Medulla oblongata (tissue), 1 donor: Measurements from ENCODE around the gene XIRP2.
A peak's percentile ranks its signal among the peaks of the same experiment; 100 is the strongest.
"Not testable (repeated sequence)": the region's sequence is repeated elsewhere in the genome, so short reads cannot be mapped to it uniquely, and the experiment has no call there.

Source experiments
- DNase-seq: peaks from one replicate; pipeline ENCODE4 v3.0.0-alpha.2; 2015; ENCODE audit errors: extremely low spot score

XIRP2 gene

DNA sequence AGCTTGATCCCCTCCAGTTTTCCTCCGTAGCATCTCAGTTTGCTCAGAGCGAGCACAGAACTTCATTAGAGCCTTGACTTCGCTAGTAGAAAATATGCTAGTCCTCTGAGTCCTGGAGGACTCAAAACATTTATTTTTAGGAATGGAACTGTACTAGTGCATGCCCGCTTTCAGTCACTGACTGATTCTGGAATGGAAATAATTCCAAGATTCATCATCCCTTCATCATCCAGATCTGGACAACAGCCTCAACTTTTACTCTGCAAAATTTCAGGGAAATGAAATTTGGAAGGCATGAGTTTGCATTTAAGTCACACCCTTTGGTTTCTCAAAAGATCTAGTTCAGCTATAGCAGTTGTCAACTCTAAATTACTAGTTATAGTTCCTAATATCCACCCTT lies 304.6 kb downstream of the XIRP2 start:
- DNase-seq = no peak

DNA sequence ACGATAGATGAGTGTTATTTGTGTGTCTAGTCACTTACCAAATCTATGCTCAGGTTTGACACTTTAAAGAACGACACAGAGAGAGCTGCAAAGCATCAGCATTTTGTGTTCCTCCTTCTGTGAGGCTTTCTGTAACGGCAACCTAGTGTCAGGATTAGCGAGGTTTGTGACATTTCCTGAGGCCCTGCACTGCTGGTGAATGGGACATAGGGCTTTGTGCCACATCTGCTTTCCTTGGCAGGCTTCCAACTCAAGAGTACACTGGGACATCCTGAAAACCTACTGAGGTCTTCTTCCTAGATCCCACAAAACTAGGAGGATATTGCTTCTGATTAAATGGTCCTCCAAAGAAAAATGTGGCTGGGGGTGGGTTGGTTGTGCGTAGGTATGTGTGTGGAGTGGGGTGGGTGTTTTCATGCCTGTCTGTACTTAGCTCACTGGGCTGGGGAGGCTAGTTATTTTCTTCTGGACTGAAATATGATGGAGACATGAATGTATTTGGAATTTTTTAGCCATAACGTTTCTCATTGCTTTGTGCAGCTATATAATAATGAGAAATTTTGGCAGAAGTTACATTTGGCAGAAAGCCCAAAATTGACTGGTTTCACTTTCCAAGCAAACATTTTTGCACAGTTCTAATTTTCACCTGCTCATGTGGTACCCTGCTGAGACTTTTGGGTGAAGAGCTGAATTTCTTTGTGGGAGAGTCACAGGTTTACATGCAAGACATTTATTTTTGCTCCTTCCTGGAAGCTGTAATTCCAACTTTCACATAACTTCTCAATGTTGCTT lies 308.4 kb downstream of the XIRP2 start:
- DNase-seq = no peak

DNA sequence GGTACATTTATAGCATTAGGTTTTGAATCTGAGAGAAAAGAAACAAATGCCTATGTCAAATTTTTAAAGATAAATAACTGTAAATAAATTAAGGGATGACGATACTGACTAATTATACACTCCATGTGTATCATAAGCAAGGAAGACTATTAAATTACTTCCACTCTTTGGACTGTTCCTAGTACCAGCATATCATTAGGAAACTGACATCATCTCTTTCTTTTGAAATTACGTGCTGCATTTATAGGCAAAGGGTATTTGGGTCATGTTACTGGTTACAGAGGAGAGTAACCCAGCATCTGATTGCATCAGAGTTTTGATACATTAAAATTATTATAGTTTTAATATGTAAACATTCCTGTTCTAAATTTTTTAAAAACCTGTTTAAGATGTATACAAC lies 309.7 kb downstream of the XIRP2 start:
- DNase-seq = no peak

DNA sequence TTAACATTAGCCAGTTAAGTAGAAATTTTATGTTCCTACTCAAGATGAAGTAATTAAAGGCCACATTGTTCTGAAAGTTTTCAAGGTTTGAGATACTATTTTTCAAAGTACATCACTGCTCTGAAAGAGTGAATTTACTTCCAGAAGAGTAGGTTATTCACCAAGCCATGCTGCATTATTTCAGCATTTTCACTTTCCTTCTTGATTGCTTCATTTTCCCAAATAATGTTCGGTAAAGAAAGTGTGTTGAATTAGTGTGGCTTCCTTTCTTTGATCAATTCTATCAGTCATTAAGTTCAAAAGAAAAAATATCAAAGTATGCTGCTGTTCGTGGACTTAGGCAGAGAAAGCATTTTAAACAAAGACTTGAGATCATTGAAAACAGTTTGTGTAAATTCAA lies 310.3 kb downstream of the XIRP2 start:
- DNase-seq = no peak

DNA sequence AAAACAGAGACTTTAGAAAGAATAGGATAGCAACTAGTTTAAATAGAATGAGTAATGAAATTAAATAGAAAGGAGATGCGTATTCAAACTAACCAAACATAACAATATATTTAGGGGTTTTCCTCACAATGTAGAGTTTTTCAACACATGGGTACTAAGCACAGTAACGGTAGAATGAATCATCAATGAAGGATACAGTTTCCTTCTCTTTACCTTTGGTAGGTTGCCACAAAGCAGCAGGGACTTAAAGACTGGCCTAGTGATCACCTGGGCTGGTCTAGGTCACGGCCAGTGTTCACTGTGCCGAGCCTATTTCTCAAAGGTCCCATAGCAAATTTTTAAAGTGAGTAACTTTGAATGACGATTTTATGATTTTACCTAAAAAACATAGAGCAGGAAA lies 311.7 kb downstream of the XIRP2 start:
- no peak for DNase-seq

DNA sequence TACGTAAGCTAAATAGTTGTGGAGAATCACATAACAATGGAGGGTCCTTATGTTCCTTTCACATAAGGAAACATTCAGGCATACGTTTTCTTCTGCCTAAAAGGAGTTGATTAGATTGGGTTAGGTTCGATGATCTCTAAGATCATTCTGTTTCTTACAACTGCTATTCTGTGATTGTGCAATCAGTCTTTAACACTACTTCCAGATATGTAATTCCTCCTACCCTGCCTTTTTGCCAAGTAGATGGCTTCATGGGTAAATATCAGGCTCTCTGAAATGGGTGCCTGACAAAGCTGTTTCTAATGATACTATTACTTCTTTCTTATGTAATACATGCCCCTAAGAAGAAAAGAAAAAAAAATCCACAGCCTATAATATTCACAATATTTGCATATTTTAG lies 321.5 kb downstream of the XIRP2 start:
- no peak for DNase-seq

DNA sequence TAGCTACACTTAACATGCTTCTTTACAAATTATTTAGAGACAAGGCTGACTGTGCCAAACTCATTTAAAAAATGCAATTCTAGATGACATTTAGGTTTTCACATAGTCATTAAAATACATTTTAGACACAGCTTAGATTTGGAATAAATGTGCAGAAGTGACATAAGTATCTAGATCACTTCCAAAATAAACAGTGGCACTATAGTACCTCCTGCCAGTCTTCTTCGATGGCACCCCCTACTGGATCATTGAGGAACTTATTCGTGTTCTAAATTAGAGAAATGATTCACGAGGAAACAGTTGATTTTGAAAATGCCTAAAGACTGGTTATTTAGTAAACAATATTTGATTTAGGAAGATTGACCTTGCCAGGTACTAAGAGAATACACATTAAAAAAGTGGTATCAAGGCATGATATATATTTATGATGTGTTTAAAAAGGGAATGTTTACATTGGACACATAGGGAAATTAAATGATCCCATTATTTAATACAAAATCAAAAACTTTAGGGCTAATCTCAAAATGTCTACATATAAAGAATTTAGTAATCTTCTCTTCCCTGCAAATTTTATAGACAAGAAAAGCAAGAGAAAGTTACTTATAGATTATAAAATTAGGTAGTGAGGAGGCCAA lies 323.9 kb downstream of the XIRP2 start:
- DNase-seq = peak; percentile 65

DNA sequence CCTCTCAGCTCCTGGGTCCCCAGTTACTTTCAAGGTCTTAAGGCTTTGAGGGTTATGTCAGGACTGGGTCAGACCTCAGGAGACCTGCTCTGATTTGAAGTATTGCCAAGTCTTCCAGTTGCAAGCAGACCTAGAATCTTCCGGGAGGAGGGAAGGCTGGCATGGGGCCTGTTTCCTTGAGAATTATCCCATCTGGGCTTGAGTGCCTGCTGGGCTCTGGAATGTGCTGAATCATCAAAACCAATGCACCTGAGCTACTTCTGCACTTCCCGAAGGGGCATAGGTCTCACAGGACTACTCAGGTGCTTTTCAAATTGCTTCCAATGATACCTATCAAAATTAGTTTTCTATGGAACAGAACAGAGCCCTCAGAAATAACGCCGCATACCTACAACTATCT lies 327.3 kb downstream of the XIRP2 start:
- DNase-seq = no peak

DNA sequence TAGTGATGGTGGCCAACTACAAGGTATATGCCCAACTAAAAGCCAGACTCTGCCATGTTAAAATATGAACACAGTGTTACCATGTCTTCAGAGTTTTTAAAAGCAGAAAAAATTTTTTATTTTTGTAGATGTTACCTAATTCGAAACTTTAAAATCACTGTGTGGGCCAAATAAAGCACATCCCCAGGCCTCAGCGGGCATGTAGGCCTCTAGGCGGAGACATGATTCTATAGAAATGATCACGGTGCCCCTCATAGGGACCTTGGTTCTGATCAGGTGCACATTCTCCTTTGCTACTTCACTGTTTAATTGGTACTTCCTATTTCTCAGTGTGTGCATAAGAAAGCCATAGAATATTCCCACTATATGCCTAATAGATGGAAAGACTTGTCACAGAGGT lies 349.2 kb downstream of the XIRP2 start:
- DNase-seq = no peak

DNA sequence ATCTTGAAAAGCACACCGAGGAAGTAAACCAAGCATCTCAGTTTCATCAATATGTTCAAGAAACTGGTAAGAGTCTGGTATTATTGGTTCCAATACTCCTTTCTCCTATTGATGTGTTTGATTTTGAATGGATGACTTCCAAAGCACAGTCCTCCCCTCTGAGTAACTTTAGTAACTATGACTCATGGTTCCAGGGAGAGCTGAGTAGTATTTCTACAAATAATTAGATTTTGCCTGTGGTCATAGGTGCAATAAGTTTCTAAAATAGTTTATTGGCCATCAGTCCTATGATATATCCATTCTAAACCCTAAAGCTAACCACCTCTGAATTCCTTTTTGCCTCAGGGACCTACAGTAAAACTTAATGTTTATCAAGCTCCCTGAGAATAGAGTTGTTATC lies 352.4 kb downstream of the XIRP2 start:
- no peak for DNase-seq

DNA sequence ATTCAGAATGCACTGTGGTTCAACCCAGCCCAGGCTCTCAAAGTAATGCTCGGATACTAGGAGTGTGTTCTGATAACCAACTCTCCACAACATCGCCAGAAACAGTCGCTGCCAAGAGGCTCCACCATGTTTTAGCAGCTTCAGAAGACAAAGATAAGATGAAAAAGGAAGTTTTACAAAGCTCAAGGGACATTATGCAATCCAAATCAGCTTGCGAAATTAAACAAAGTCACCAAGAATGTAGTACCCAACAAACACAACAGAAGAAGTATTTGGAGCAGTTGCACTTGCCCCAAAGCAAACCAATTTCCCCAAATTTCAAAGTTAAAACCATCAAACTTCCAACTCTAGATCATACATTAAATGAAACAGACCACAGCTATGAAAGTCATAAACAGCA lies 360.9 kb downstream of the XIRP2 start:
- no peak for DNase-seq

DNA sequence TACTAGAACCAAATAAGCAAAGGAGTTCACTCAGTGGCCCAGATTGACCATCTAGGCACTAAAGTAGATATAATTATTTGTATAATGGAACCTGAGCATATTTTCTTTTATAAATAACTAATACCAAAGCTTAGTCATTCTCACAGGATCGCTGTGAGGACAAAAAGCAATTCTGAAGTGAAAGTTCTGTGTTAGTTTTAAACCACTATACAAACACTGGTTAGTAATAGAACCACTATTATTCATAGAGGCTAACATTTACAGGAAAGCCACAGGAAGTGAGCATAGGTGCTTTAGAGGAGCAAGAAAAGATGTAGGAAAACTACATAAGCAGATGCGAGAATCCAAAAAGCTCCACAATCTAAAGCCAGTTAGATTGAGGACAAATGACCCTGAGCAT lies 364.7 kb downstream of the XIRP2 start:
- DNase-seq = no peak

DNA sequence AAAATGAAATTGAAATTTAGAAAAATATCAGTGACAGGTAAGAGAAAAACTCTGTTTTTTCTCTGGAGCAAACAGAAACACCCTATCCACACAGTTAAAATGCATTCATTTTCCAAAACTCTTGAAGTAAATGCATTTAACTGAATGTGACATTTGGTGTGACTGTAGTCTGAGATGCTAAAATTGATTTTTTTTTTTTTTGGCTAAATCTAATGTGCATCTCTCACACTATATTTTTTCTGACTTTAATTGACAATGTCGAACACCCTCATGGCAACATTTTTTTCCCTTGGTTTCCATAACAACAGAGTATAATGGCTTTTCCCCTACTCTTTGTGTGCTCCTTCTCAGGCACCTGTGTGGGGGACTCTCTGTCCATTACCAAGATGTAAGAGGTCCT lies 366.4 kb downstream of the XIRP2 start:
- no peak for DNase-seq

DNA sequence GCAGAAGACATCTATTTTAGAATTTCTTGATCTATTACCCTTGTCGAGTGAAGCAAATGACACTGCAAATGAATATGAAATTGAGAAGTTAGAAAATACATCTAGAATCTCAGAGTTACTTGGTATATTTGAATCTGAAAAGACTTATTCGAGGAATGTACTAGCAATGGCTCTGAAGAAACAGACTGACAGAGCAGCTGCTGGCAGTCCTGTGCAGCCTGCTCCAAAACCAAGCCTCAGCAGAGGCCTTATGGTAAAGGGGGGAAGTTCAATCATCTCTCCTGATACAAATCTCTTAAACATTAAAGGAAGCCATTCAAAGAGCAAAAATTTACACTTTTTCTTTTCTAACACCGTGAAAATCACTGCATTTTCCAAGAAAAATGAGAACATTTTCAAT lies 370.4 kb downstream of the XIRP2 start:
- DNase-seq = no peak

DNA sequence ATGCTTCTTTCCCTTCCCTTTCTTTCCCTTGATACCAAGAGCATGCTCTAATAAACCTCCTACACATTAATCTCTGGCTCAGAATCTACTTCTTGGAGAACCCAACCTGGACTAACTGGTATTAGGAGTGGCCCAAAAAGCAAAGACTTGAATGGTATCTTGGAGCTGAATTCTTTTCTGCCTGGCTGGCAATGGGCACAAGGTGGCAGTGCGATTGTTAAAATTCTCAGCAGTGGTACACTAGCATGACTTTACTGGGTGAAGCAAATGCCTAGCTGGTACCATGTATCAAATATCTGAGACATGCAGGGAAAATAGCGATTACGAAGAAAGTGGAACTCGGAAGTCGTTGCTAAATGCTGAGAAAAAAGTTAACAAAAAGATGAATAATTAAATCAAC lies 376.1 kb downstream of the XIRP2 start:
- peak; percentile 35 for DNase-seq

DNA sequence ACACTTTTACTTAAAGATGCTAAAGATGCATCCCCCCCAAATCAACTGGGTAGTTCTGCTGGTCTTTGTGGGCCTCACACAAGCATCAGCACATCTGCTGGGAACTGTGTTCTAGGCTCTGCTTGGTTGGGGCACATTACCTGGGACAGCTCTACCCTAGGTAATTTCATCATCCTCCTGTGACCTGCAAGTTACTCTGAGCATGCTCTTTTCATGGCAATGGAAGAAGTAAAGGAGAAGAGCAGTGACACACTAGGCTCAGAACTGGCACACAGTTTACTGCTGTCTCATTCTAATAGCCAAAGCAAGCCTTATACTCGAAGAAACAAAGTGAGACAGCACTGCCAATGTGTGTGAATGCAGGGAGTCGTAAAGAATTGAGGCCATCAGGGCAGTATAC lies 376.7 kb downstream of the XIRP2 start:
- no peak for DNase-seq

DNA sequence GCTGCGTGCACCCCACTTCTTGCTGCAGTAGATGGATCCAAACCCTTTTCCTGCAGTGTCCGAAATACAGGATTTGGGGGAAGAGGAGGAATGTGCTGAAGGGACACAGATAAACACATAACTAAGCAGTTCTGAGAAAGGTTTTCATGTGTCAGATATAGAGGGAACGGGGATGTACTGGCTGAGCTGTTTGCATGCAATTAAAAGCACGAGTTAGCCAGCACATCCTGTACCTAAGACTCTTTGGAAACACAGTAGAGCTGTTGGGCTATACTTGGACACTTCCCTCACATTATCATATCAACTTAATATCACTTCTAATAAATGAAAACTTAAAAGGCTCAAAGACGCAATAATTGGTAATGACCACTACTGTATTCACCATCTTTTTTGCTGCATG lies 377.4 kb downstream of the XIRP2 start:
- no peak for DNase-seq

DNA sequence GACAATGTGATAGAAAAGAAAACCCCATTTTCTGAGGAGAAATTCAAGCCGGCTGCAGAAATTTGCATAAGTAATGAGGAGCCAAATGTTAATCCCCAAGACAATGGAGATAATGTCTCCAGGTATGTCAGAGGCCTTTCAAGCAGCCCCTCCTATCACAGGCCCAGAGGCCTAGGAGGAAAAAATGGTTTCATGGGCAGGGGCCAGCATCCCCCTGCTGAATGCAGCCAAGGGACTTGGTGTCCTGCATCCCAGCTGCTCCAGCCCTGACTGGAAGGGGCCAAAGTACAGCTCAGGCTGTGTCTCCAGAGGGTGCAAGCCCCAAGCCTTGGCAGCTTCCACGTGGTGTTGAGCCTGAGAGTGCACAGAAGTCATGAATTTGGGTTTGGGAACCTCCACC lies 380.0 kb downstream of the XIRP2 start:
- not testable (repeated sequence) for DNase-seq

DNA sequence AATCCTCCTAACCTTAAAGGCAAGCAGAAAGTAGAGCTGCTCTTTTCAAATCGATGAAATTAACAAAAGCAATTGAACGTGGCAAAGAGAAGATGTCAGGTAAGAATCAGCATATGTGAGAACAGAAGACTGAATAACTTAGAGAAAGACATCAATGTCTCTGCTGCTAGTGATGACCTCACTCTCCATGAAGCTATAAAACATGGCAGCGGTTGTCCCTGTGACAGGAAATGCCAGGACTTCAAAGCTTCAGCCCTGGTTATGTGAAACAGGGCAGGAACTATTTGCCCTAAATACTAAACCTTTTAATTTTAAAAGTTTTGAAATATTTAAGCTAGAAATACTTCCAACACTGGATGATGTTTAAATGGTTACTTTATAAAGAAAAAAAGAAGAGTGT lies 383.7 kb downstream of the XIRP2 start:
- no peak for DNase-seq

DNA sequence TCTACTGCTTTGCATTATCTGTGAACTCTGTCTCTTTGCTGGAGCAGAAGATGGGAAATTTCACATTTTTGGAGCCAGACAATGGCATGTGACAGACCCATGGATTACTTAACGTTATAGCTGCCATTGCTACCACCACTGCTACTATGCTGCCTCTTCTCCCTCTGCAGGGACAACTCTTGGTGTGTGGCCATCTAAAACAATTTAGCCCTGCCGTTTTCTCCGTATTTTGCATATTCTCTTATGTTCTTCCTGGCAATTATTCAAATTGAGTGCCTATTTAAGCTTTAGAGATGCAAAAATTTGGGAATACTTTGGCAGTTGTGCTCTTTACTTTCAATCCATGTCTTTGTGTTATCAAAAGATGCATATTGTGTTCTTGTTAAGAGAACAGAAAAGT lies 386.8 kb downstream of the XIRP2 start:
- DNase-seq = no peak

DNA sequence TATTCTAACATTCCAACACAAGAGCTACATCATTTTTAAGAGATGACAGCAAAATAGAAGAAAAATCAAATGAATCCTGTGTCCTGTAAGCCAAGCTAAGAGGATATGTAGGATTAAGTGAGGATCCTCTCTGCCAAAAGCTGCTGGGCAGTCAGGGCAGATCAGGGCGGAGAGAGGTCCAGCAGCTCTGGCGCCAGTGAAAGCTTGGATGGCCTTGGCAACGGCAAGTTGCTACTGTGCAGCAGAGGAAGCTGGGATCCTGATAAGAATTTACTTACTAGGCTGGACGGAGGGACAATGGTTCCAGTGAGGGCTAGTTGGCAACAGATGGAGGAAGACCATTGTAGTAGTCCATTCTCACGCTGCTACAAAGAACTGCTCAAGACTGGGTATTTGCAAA lies 391.5 kb downstream of the XIRP2 start:
- no peak for DNase-seq

DNA sequence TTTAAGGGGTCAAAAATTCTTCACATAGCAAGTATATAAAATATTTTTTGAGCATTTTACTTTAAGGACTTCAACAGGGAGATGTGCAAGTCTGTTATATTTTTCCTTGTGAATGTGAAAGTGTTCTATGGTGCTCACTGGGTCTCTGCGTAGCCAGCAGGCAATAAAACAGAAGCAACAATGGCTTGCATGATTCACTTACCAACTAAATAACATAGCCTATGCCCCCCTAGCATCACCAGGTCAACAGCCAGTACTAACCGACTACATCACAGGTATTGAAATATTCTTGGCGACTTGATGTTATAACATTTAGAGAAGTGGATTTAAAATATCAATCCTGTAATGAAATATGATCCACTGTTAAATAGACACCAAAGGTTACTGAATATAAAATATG lies 398.9 kb downstream of the XIRP2 start:
- no peak for DNase-seq

DNA sequence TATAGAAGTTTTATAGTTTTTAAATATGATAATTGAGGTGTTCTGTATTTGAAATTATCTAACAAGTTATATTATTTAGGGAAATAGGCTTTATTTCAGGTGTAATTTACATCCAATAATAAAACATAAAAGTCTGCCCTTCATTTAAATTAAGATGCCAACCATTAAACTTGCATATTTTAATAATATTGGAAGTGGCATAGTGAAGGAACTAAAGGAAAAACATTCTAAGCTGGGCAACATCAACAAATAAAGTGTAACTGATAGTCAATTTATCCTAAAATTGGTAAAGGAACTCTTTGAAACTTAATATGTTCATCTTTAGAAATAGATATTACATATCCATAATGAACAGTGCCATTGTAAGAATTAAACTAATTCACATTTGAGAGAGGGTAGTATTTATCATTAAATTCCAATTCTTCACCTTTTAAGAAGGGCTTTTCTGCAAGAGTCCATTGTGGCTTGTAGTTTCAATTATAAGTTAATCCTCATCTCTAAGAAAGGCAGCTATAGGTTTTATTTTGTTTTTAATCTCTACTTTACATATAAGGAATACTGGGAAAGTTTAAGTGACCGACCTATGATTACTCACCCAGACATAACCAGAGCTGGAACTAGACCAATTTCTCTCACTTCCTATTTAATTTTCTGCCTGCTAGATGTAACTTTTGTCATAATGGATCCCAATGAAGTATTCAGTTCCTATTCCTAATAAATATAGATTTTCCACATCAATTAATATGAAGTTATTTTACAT lies 401.6 kb downstream of the XIRP2 start:
- DNase-seq = no peak
